ENCODE measurements around the gene LINS1.

DNA sequence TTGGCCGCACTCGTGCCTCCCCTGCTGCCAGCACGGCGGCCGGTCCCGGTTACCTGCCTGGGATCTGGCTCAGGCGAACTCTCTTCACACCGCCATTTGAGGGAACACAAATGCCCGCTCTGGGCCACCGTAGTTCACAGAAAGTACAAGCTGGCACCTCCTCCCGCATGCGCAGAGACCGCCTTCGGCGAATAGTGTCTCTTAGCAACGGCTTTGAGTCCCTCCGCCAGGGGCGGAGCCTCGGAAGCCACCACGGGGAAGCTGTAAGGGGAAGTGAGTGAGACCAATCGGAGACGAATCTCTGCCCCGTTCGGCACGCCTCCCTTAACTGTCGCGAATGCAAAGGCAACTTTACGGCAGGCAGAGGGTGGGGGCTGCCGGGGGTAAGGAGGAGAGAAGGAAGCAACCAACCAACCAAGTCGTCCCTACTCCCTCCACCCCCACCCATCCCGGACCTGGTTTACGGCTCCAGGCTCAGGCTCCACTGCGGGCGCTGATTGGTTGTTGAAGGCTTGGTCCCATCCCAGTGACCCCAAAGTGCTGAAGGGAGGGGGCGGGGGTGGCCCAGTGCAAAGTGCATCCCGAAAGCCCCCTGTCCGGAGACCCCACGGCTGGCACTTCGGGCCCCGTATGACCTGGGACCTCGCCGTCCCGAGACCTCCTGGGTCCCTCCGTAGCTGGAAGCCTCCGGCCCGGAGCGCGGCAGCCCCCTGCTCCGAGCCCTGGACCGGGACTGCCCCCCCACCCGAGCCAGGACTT is at the start of gene LINS1, which contains the start of gene ASB7:
- TF ChIP-seq, protein P1, sequence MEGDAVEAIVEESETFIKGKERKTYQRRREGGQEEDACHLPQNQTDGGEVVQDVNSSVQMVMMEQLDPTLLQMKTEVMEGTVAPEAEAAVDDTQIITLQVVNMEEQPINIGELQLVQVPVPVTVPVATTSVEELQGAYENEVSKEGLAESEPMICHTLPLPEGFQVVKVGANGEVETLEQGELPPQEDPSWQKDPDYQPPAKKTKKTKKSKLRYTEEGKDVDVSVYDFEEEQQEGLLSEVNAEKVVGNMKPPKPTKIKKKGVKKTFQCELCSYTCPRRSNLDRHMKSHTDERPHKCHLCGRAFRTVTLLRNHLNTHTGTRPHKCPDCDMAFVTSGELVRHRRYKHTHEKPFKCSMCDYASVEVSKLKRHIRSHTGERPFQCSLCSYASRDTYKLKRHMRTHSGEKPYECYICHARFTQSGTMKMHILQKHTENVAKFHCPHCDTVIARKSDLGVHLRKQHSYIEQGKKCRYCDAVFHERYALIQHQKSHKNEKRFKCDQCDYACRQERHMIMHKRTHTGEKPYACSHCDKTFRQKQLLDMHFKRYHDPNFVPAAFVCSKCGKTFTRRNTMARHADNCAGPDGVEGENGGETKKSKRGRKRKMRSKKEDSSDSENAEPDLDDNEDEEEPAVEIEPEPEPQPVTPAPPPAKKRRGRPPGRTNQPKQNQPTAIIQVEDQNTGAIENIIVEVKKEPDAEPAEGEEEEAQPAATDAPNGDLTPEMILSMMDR (IDR thresholded peaks at IDR 0.05) = no peak
- no peak for TF ChIP-seq POLR2A (IDR thresholded peaks at IDR 0.05)
